Activated CD8-positive, alpha-beta memory T cell treated with anti-CD3 and anti-CD28 coated beads, Interleukin-2, amount 50 U/mL, for 1 hour (primary cell): Measurements from ENCODE around the gene EDRF1.

Experiments
- DNase-seq: peaks from one replicate; pipeline ENCODE4 v3.0.0-alpha.2; 2020; ENCODE audit errors: extremely low read depth

Gene EDRF1

DNA sequence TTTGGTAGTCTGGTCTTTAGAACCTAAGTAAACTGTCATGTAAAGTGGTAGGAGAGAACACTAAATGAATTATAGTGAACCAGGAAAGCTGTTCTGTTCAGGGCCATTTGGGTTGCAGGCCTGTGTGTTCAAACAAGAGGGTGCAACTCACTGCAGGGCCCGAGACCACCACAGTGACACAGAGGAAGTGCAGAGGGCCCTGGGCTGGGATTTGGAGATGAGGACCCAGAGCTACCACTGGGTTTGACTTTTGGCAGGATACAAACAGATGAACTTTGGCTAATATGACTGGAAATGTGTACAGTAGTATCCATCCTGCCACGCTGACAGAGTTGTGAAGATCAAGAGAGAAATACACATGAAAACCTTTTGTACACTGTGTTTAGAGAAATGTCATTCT, 46.3 kb downstream of the EDRF1 start:
- DNase-seq = no peak

DNA sequence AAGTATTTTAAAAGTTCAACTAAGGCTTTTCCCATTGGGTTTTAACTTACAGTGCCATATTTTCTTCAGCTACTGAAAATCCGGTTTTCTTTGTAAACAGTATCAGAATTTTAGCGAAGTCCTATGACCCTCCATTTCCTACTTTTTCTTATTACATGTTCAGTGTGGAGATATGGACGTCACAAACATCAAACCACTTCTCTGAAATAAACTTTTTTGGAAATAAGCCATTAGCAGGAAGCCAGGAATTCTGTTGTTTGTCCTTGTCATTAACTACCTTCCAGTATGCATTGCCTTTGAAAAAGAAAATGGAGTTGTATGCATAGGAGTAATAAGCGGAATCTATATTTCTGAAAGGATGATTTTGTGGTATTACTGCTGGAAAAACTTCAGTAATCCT, 47.0 kb downstream of the EDRF1 start:
- DNase-seq = no peak

DNA sequence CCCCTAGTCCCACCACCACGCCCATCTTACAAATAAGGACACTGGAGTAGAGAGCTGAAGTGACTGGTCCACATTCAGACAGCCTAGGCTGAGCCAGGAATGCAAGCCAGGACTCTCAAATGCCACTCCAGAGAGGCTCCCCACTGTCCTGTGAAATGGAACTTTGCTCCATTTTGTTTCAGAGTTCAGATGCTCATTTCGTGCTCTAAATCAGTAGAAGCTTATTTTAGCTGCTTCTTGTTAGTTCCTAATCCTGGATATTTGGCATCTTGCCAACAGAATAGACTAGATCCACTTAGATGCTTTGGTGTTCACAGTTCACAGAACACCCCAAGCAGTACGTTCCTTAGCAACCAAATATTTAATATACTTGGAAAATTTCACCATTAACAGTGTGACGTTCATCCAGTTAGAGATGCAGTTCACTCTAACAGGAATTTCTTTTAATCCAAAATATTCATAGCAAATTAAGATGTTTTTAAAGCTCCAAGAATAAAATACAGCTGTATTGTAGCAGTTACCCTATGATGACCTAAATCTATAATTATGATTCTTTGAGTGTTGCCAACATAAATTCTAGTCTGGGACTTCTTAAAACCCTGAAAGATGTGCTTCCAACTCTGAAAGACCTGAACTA, 48.8 kb downstream of the EDRF1 start:
- DNase-seq = no peak

DNA sequence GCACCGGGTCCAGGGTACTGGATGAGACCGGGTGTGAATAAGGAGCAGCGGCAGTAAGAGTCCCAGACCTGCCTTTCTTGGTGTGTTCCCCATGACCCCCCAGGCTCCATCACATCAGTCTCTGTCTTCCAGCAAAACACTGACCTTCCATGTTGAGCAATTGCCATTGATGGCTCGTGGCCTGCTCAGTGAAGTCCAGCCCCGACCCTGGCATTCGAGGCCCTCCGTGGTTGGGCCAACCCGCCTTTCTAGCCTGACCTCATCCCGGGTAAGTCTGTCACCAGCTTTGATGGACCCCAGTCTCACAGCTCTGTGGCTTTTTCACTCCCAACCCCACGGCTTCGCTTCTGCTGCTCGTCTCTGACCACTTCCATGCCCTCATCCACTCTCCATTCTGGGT, 49.7 kb downstream of the EDRF1 start:
- DNase-seq = no peak

DNA sequence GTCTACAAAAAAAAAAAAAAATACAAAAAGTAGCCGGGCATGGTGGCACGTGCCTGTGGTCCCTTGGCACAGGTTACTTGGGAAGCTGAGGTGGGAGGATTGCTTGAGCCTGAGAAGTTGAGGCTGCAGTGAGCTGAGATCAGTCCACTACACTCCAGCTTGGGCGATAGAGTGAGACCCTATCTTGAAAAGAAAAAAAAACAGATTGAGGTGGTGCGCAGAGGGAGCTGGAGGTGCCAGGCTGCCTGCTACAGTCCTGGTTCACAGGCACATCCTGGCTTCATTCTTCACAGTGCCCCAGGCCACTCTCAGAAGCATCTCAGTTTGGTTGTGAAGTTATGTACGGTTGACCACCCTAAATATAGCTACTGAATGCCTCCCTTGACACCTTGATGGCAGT, 51.3 kb downstream of the EDRF1 start:
- no peak for DNase-seq

DNA sequence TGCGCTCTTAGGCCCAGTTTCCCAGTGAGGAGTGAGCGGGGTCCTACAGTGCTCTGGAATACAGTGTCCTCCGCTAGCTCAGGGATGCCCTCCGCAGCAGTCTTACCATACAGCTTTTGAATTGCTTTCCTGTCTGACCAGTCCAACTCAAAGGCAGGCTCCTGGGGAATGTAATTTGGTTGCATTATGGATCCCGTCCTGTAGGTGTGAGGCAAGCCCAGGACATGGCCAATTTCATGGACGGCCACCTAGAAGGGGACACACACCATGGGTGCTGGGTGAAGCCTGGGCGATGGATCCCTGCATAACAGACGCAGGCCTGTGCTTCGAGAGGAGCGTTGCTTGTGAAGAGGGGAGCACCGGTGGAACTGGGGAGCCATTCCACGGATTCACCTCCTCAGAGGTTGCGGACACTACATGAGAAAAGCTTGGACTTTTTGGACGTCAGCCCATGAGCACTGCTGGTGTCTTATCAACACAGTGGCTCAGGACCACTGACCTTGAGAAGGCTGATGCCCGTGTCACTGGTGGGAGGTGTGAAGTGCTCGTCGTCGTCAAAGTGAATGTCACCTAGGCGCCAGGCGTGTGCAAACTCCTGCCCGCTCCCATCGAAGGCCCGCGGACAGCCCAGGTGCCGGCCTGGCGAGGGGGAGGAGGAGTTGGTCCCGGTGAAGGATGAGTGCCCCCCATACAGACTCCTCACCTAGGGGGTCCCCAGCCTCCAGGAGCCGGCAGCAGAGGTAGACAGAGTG, 52.8 kb downstream of the EDRF1 start:
- no peak for DNase-seq

DNA sequence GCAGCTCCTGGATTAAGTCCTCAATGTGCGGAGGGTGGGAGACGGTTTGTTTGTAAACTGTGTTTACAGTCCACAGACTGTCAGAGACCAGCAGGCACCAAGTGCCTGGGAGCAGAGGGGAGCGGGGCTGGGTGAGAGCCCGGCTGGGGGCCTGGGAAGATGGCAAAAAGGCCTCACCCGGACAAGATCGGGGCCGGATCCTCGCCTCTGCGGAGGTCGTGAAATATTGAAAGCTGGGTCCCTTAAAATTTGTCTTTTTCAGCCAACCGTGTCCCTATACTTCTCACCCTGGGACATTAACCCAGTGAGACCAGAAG, 53.3 kb downstream of the EDRF1 start:
- no peak for DNase-seq

DNA sequence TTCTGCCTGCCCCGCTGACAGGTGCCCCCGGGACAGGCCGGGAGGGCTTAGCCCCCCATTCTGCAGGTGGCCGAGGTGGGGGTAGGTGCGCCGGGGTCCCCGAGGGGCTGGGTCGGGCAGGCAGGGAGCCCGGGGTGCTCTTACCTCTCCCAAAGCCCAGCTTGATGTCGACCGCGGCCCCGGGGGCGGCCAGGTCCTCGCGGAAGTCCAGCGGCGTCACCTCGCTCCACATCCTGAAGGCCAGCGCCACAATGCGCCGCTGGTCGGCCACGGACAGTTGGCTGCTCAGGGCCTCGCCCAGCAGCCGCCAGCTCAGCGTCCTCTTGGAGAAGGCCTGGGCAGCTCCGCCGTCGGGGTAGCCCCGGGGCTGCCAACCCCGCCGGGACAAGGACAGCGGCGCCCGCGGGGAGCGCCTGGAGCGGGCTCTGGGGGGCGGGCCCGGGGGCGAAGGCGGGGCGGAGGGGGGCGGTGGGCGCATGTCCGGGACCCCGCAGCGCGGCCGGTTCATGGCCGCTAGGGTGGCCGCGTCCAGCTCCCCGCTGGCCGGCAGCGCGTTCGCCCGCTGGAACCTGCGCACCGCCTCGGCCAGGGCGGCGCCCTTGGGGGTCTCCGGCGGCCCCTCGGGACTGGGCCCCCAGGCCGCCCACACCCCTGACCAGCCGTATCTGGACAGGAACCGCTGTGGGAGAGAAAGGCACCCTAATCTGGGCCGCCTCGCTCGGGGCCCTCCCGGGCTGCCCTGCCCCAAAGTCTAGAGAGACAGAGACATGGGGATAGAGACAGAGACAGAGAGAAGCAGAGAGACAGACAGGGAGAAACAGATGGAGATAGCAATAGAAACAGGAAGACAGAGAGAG, 54.4 kb downstream of the EDRF1 start:
- DNase-seq = no peak

DNA sequence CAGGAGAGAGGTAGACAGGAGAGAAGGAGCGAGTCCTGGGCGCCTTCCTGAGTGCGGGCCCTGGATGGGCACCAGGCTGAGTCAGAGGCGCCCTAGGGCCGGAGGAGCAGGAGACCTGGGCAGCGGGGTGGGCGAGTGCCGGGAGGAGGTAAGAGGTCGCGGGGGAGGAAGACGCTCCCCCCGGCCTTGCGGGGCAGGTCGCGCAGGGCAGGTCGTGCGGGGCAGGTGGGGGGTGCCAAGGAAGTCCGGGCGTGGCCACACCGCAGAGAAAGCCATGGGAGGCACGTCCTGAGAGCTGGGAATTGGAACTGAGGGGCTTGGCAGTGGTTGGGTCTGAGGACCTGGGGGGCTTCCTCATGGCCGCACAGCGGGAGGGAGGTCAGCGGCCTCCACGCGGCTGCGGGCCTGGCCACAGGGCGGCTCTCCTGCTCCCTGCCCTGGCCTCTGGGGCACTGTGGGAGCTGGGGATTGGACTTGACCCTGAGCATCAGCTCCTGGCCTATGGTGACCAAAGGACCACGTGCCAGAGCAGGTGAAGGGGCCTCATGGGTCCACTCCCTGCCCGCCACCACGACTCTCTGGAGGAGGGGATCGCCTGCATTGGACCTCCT, 55.2 kb downstream of the EDRF1 start:
- no peak for DNase-seq

DNA sequence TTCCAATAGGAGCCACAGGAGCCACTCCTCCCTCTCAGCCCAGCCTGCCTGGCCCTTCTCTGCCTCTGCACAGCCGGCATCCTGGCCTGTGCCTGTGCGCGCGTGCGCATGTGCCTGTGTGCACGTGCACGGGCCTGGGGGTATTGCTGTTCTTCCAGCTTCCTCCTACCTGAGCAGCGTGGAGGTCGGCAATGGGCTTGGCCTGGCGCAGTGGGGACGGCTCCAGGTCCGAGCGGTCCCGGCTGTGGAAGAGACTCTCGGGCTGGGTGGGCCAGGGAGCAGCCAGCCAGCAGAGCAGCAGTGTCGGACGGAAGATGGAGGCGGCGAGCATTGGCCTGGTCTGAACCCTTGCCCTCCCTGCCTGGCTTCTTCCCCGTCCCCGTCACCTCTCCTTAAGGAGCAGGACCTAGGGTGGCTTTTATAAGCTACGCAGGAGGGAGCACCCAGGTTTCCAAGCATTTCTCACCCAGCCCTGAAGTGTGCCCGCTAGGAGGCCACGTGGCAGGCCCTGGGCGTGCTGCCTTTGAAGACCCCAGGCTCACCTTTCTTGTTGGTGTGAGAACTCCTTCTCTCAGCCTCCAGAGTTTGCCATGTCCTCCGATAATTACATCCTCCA, 56.1 kb downstream of the EDRF1 start, which contains the start of gene MMP21:
TSS of gene MMP21 (minus strand) at position 331 of the 616 bp plus-strand sequence. CDS start at position 331, 0 bp downstream.
- DNase-seq = no peak

DNA sequence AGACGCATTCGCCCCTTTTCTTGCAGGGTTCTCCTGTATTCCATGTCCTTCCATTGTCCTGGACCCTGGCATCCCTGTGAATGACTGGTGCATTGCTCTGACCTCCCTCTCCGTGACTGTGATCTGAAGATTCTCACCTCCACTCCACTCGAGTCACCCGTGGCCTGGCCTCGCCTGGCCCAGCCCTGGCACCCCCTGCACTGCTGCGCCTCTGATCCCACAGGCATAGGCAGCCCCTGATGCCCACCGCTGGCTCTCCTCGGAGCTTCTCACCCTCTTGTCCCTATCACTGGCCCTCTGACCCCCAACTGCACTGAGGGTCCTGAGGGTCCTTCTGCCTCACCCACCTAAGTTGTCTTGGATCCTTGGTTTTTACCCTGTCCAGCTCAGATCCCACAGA, 58.3 kb downstream of the EDRF1 start:
- DNase-seq = no peak

DNA sequence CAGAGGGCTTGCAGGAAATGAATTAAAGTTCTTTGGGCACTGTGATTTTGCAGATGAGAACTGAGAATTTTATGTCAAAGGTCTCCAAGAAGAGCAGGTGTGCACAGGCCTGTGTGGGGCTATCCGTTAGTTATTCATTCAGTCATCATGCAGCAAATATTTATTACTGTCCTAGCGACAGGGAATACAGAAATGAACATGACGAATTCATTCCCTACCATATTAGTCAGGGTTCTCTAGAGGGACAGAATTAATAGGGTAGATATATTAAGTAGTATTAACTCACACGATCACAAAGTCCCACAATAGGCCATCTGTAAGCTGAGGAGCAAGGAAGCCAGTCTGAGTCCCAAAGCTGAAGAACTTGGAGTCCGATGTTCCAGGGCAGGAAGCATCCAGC, 59.0 kb downstream of the EDRF1 start:
- no peak for DNase-seq

DNA sequence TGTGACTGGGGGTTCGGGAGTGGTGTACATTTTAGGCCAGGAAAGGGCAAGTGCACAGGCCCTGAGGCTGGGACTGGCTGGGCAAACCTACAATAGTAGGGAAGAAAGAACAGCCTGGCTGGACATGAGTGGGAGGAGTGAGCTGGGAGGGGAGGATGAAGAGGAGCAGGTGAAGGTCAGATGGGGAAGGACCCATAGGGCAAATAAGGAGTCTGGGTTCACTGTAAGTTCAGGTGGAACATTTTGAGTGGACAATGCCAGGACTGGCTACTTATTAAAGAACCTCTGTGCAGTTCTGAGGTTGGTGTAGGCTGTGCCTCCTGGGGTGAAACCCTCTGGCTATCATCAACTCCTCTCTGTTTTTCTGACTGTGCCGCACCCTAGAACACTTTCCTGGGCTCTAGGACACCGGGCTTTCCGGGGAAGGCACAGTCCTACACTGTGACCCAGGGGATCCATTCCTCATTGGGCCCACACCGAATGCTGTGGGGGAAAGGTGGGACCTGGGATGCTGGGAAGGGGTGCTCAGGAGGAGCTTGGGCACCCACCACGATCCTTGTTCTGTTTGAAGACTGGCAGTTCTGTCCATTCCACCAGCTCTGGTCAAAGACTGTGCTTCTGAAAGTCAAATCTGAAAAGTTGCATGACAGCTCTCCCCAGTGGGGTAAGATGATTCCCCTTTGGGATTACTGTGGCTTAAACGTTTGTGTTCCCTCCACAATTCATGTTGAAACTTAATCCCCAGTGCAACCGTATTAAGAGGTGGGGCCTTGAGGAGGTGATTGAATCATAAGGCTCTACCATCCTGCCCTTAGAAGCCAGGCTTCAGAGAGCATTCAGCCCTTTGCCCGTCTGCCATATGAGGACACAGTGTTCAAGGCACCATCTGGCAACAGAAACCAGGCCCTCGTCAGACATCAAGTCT, 60.2 kb downstream of the EDRF1 start:
- no peak for DNase-seq

DNA sequence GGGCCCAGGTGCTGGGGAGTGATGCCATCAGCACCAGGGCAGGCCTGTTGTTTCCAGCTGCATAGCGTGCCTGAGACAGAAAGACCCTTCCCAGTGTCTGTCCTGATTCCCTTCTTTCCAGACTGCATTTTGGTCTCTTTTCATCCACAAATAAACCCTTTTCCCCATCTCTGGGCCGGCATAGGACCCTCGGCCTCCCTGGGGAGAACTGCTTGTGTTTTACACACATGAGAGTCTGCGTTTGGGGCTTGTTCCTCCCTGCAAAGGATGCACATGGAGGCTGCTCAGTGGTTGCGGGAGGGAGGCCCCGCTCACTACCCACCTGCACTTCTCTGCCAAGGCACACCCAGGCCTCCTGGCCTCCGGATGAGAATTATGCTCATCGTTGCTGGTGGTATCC, 61.9 kb downstream of the EDRF1 start:
- DNase-seq = no peak

DNA sequence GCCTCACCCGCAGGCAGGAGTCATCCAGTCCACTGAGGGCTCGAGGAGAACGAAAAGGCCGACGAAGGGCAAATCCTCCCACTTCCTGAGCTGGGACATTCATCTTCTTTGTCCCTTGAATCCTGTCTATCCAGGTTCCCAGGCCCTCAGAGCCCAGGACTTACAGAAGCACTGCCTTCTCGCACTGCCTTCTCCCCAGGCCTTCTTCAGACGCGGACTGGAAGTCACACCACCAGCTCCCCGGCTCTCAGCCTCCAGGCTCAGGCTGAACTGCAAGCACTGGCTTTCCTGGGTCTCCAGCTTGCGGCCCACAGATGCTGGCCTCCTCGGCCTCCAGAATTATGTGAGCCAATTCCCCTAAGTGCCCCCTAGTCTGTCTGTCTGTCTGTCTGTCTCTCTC, 62.5 kb downstream of the EDRF1 start:
- DNase-seq = no peak

DNA sequence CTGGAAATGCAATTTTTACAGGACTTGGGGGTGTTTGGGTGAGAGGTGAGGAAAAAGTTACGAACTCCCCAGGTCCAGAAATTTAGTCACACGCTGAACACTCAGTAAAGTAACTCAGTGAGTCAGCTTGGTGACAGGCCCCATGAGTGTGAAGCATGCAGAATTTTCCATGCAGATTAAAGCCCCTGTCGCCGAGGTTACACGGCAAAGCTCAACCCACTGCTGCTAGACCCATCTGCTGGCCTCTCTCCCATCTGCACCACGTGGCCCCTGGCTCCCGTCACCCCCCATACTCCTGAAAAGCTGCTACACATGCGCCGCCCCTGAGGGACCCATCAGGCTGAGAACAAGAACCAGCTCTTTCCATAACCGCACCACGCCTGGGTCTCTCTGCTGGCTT, 63.1 kb downstream of the EDRF1 start:
- no peak for DNase-seq

DNA sequence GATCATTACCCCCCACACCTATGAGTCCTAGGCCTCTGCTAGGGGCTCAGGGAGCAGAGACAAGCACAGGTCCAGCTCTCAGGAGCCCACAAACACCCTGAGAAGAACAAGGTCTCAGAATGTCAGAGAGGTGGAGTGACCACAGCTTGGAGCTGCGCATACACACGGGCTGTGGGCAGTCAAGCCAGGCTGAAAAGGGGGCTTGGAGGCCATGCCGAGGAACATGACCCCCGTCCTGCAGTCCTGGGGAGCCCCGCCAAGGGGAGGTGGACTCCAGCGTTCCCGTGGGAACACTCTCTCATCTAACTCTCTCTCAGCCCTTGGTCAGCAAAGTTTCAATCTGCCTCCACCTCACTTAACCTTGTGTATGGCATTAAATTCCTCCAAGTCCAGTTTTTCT, 63.9 kb downstream of the EDRF1 start:
- no peak for DNase-seq

DNA sequence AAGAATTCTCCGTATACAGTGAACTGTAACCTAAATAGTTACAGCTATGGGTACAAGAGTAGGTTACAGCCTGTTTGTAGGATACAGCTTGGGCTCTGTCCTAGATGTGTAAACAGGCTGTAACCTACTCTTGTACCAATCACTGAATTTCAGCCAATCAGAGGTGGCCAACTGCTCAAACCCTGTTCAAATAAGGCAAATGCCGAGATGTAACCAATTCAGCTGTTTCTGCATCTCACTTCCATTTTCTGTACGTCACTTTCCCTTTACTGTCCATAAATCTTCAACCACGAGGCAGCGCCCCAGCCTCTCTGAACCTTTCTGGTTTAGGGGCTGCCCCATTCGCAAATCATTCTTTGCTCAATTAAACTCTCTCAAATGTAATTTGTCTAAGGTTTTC, 64.4 kb downstream of the EDRF1 start:
- DNase-seq = no peak

DNA sequence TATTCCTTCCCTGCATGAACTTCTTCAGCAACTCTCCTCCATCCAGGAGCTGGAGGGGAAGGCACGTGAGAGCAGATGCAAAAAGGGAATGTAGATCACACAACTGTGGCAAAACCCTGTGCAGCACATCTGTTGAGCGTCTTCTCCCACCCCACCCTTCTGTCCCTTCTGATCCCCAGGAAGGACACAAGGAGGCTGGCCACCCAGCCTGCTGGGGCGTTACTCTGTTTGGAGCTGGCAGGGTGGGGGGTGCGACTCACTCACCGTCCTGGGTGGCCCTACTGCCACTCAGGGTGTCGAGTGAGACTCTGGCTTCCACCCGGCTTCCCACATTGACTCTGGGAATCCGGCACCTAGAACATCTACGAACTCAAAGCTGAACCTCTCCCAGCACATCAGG, 66.3 kb downstream of the EDRF1 start:
- no peak for DNase-seq

DNA sequence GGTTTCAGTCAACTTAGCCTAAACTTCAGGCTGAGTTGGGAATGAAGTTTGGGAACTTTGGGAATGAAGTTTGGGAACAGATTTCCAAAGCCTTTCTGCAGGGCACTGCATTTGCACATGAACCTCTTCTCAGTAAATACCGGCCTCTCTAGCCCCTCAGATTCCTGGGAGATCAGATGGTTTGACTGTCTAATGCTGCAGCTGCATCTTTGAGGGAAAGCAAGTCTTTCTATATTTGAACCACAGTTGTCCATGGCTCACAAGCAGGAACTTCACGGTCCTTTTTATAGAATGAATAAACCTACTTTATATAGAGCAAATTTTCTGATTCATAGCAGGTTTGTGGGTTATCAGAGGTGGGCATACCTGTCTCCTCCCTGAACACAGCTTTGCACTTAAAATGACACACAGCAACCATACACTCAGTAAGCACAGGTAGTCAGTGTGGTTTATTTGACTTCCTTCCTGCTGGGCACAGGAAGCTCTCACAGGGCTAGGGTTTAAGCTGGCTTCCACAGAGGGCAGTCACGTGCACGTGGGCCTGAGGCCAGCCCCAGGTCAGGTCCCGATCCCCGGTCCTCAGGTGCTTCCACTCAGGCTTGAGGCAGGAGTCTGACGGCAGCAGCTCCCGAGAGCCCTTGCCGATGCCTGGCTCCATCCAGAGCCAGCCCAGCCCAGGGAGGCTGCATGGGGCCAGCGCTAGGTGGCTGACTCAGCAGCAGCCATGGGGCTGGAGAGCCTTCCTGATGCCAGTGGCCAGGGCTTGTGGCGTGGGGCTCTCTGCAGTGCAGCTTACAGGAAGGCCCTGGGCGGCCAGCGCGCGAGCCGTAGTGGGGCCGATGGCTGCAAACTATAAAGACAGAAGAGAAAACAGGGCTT, 68.9 kb downstream of the EDRF1 start:
- no peak for DNase-seq
